Measurements from ENCODE around the gene KLHDC4. TPM values are rescaled to one million over a fixed set of nuclear protein-coding genes. Genes with fewer than 3 reads are reported as not detected.

The KLHDC4 gene
- total and polyA plus RNA-seq, 12 donors, result 7.8 to 31.7 (median 13.5) TPM

GRCh38 chr16:87734644-87735043 is 31.1 kb downstream of the KLHDC4 start:
- H3K4me1 ChIP-seq, result peaks cover 0 to 3% (median 0%) of the 10 kb centered on the region in 9 donors
- intact Hi-C loops (cut with DNase I), result no loop called here
- TF ChIP-seq CTCF (IDR thresholded peaks at IDR 0.05), result no peak
- H3K4me3 ChIP-seq, result no peak overlapping the region
- H3K9me3 ChIP-seq, result no peaks in the 10 kb centered on the region
- 77 to 80% methylated on average over 14 of the region's 14 CpGs for WGBS, 2 donors
- H3K36me3 ChIP-seq, result peaks cover 0 to 56% (median 0%) of the 10 kb centered on the region in 9 donors
- DNase-seq (no peak), ATAC-seq (no peak)
- no peak overlapping the region for H3K27ac ChIP-seq
- H3K27me3 ChIP-seq, result no peaks in the 10 kb centered on the region

GRCh38 chr16:87733190-87733589 is 32.6 kb downstream of the KLHDC4 start:
- WGBS, 2 donors, result 89 to 90% methylated on average over 11 of the region's 11 CpGs
- no peak for TF ChIP-seq CTCF (IDR thresholded peaks at IDR 0.05)
- ATAC-seq, result no peak

GRCh38 chr16:87731607-87732006 is 34.2 kb downstream of the KLHDC4 start:
- Histone ChIP-seq H3K4me1 (peaks cover 0 to 8% (median 0%) of the 10 kb centered on the region in 9 donors), H3K9me3 (no peaks in the 10 kb centered on the region), H3K27me3 (no peaks in the 10 kb centered on the region), H3K36me3 (peaks cover 0 to 77% (median 0%) of the 10 kb centered on the region in 9 donors), H3K27ac (no peak overlapping the region), H3K4me3 (no peak overlapping the region)
- no peak for DNase-seq
- WGBS, 2 donors, result 97 to 98% methylated on average over 13 of the region's 13 CpGs
- no peak for ATAC-seq
- no peak for TF ChIP-seq CTCF (IDR thresholded peaks at IDR 0.05)
- intact Hi-C loops (cut with DNase I), result no loop called here

More at GRCh38 chr16:87733190-87733589, 32.6 kb downstream of the KLHDC4 start:
- H3K27ac ChIP-seq, result no peak overlapping the region
- H3K27me3 ChIP-seq, result no peaks in the 10 kb centered on the region
- H3K4me3 ChIP-seq, result no peak overlapping the region
- peaks cover 0 to 8% (median 0%) of the 10 kb centered on the region in 9 donors for H3K4me1 ChIP-seq
- no peaks in the 10 kb centered on the region for H3K9me3 ChIP-seq
- intact Hi-C loops (cut with DNase I), result no loop called here
- H3K36me3 ChIP-seq, result peaks cover 0 to 69% (median 0%) of the 10 kb centered on the region in 9 donors
- DNase-seq, result no peak

GRCh38 chr16:87729266-87729954 is 36.4 kb downstream of the KLHDC4 start:
- no peaks in the 10 kb centered on the region for H3K27me3 ChIP-seq
- TF ChIP-seq CTCF (IDR thresholded peaks at IDR 0.05), result no peak
- H3K27ac ChIP-seq, result peak overlapping the region in 1 of 10 donors; percentile 29
- H3K9me3 ChIP-seq, result no peaks in the 10 kb centered on the region
- no peak overlapping the region for H3K4me3 ChIP-seq
- ATAC-seq, result peak; percentile 34 to 85 (median 73)
- peak in 1 of 2 donors; percentile 19 for DNase-seq
- WGBS, 2 donors, result 53 to 77% methylated on average over 17 of the region's 17 CpGs
- intact Hi-C loops (cut with DNase I), result no loop called here
- H3K4me1 ChIP-seq, result peaks cover 0 to 8% (median 0%) of the 10 kb centered on the region in 9 donors
- peaks cover 0 to 74% (median 0%) of the 10 kb centered on the region in 9 donors for H3K36me3 ChIP-seq

Measured in heart right ventricle (tissue), 16 donors.